OCI-LY3 (cell line): Measurements from ENCODE around the gene NEK5.
A peak's percentile ranks its signal among the peaks of the same experiment; 100 is the strongest.
"Not testable (repeated sequence)": the region's sequence is repeated elsewhere in the genome, so short reads cannot be mapped to it uniquely, and the experiment has no call there.

Experiments used
- H2AFZ ChIP-seq: fragments of 200-600, 300-600 bp; shearing (Covaris generic); 2 replicates; pipeline ENCODE4 v1.6.0; 2014; ENCODE audit warnings: antibody characterized with exemption, low read depth, low read length
- H3K27ac ChIP-seq: fragments of 200-600, 300-600 bp; sonication (generic); 2 replicates; pipeline ENCODE4 v1.5.1; 2014; ENCODE audit warnings: mild to moderate bottlenecking, low read length, moderate library complexity, mixed read lengths
- H3K27me3 ChIP-seq: fragments of 200-600, 300-600 bp; sonication (generic); 2 replicates; pipeline ENCODE4 v1.6.1; 2014; ENCODE audit warnings: low read depth, low read length, mixed read lengths
- H3K36me3 ChIP-seq: fragments of 200-600, 300-600 bp; sonication (generic); replicated peaks from 2 replicates; pipeline ENCODE3; 2014; ENCODE audit warnings: low read depth, low read length, mixed read lengths
- H3K4me1 ChIP-seq: fragments of 300-600, 200-600 bp; sonication (generic); 2 replicates; pipeline ENCODE4 v1.6.1; 2014; ENCODE audit warnings: low read length, mixed read lengths
- H3K4me2 ChIP-seq: fragments of 200-600, 300-600 bp; sonication (generic); 2 replicates; pipeline ENCODE4 v1.6.1; 2014; ENCODE audit warnings: low read length, mixed read lengths
- H3K4me3 ChIP-seq: fragments of 300-600, 200-600 bp; sonication (generic); 2 replicates; pipeline ENCODE4 v1.5.1; 2014; ENCODE audit warnings: antibody characterized with exemption, mild to moderate bottlenecking, low read length, moderate library complexity
- H3K79me2 ChIP-seq: fragments of 300-600, 200-600 bp; shearing (Covaris generic); 2 replicates; pipeline ENCODE4 v1.6.1; 2014; ENCODE audit warnings: mild to moderate bottlenecking, low read length, mixed read lengths
- H3K9ac ChIP-seq: fragments of 300-600, 200-600 bp; shearing (Covaris generic); 2 replicates; pipeline ENCODE4 v1.6.0; 2014; ENCODE audit warnings: mild to moderate bottlenecking, low read length, moderate library complexity
- H3K9me3 ChIP-seq: fragments of 200-600, 300-600 bp; shearing (Covaris generic); 2 replicates; pipeline ENCODE4 v1.6.1; 2014; ENCODE audit warnings: low read length, mixed read lengths; ENCODE audit not compliant: insufficient read depth
- H4K20me1 ChIP-seq: fragments of 200-600, 300-600 bp; sonication (generic); 2 replicates; pipeline ENCODE4 v1.6.1; 2016; ENCODE audit warnings: low read length, mixed read lengths; ENCODE audit not compliant: insufficient read depth
- CTCF ChIP-seq: fragments of 200-600, 300-600 bp; sonication (generic); IDR thresholded peaks from 2 replicates; pipeline ENCODE4 v1.5.1; 2014; ENCODE audit warnings: antibody characterized with exemption, low read length, low read depth
- EZH2phosphoT487 ChIP-seq: fragments of 200-600 bp; shearing (Covaris generic); IDR thresholded peaks from 2 replicates; pipeline ENCODE4 v1.6.1; 2018; ENCODE audit warnings: antibody characterized with exemption, mixed run types, low read depth

NEK5 gene

GRCh38 chr13:52085421-52085820 is 43.5 kb downstream of the NEK5 start:
- Histone ChIP-seq H3K27me3 (peaks cover 8% of the 10 kb centered on the region), H3K79me2 (no peaks in the 10 kb centered on the region), H3K4me2 (no peak overlapping the region), H3K27ac (no peak overlapping the region), H3K9ac (no peak overlapping the region), H4K20me1 (no peaks in the 10 kb centered on the region), H2AFZ (no peak overlapping the region), H3K36me3 (no peaks in the 10 kb centered on the region), H3K4me1 (no peaks in the 10 kb centered on the region), H3K4me3 (no peak overlapping the region), H3K9me3 (no peaks in the 10 kb centered on the region)
- no peak for TF ChIP-seq EZH2phosphoT487
- TF ChIP-seq CTCF, result no peak

- not testable (repeated sequence) for H3K27me3 ChIP-seq, H2AFZ ChIP-seq, H4K20me1 ChIP-seq, H3K4me3 ChIP-seq, H3K9me3 ChIP-seq, H3K9ac ChIP-seq, H3K36me3 ChIP-seq, H3K27ac ChIP-seq, H3K4me1 ChIP-seq, H3K4me2 ChIP-seq, H3K79me2 ChIP-seq
Observed at GRCh38 chr13:52084981-52085380, 43.9 kb downstream of the NEK5 start.

- Histone ChIP-seq H2AFZ (no peak overlapping the region), H3K27me3 (peaks cover 8% of the 10 kb centered on the region), H3K4me2 (no peak overlapping the region), H3K4me1 (no peaks in the 10 kb centered on the region), H3K9me3 (no peaks in the 10 kb centered on the region), H3K79me2 (no peaks in the 10 kb centered on the region), H3K4me3 (no peak overlapping the region), H3K36me3 (no peaks in the 10 kb centered on the region), H3K9ac (no peak overlapping the region), H4K20me1 (no peaks in the 10 kb centered on the region), H3K27ac (no peak overlapping the region)
- no peak for TF ChIP-seq EZH2phosphoT487
- no peak for TF ChIP-seq CTCF
Observed at GRCh38 chr13:52082601-52083000, 46.3 kb downstream of the NEK5 start.

- H3K4me3 ChIP-seq, H3K4me1 ChIP-seq, H3K36me3 ChIP-seq, H4K20me1 ChIP-seq, H3K9ac ChIP-seq, H3K9me3 ChIP-seq, H2AFZ ChIP-seq, H3K79me2 ChIP-seq, H3K4me2 ChIP-seq, H3K27ac ChIP-seq: not testable (repeated sequence)
- H3K27me3 ChIP-seq, result peaks cover 20% of the 10 kb centered on the region
Observed at GRCh38 chr13:52079891-52080290, 49.0 kb downstream of the NEK5 start.

- Histone ChIP-seq H2AFZ (no peak overlapping the region), H3K9me3 (peaks cover 18% of the 10 kb centered on the region; the same call in 1 of the 2 replicates)
Observed at GRCh38 chr13:52070929-52071523, 57.8 kb downstream of the NEK5 start.

More at GRCh38 chr13:52070929-52071523, 57.8 kb downstream of the NEK5 start:
- Histone ChIP-seq H3K27me3 (peaks cover 8% of the 10 kb centered on the region; the same call in 1 of the 2 replicates), H4K20me1 (no peaks in the 10 kb centered on the region), H3K79me2 (no peaks in the 10 kb centered on the region), H3K27ac (no peak overlapping the region), H3K4me1 (peaks cover 8% of the 10 kb centered on the region; the same call in 1 of the 2 replicates), H3K4me3 (no peak overlapping the region), H3K36me3 (no peaks in the 10 kb centered on the region), H3K9ac (no peak overlapping the region), H3K4me2 (no peak overlapping the region)
- TF ChIP-seq EZH2phosphoT487 (no peak), CTCF (peak; percentile 32)
